ENCODE measurements around the gene CASQ1.

GRCh38 chr1:160221089-160221488 lies 30.7 kb downstream of the CASQ1 start:
- TF ChIP-seq LEF1 (IDR thresholded peaks at IDR 0.05; ENCODE audit: borderline replicate concordance) = no peak
- no peak for TF ChIP-seq PKNOX1 (IDR thresholded peaks at IDR 0.05)
- TF ChIP-seq BHLHE40 (IDR thresholded peaks at IDR 0.05; ENCODE audit: borderline replicate concordance) = no peak
- no peak for TF ChIP-seq TARDBP (IDR thresholded peaks at IDR 0.05)
- TF ChIP-seq CTBP1 (IDR thresholded peaks at IDR 0.05; ENCODE audit: borderline replicate concordance) = no peak
- TF ChIP-seq ELF4 (IDR thresholded peaks at IDR 0.05) = no peak
- TF ChIP-seq SP1 (IDR thresholded peaks at IDR 0.05) = no peak
- no peak for TF ChIP-seq ARNT (IDR thresholded peaks at IDR 0.05)
- TF ChIP-seq HDGF (IDR thresholded peaks at IDR 0.05; ENCODE audit: borderline replicate concordance) = no peak
- no peak for TF ChIP-seq SUZ12 (IDR thresholded peaks at IDR 0.05)
- no peak for TF ChIP-seq FOXA1 (IDR thresholded peaks at IDR 0.05)
- no peak for TF ChIP-seq FOXK2 (IDR thresholded peaks at IDR 0.05)
- no peak for TF ChIP-seq FOXM1 (IDR thresholded peaks at IDR 0.05; ENCODE audit: borderline replicate concordance)
- no peak for TF ChIP-seq ZNF384 (IDR thresholded peaks at IDR 0.05)

All from HEK293T (cell line).